MM.1S (cell line): Measurements from ENCODE around the gene SLC22A1.

Experiments used
- EZH2 ChIP-seq: fragments of 300-600 bp; sonication (generic); optimal IDR thresholded peaks from 2 replicates; pipeline ENCODE3; 2017; ENCODE audit warnings: low read depth, mild to moderate bottlenecking, antibody characterized with exemption, low read length, mixed read lengths
- EZH2phosphoT487 ChIP-seq: fragments of 300-600 bp; sonication (generic); IDR thresholded peaks from 2 replicates; pipeline ENCODE4 v1.6.1; 2018; ENCODE audit warnings: antibody characterized with exemption, low read length
- TF ChIP-seq, protein P1 (sequence below): fragments of 300-600 bp; sonication (generic); IDR thresholded peaks from 2 replicates; pipeline ENCODE4 v1.5.1; 2016; ENCODE audit warnings: antibody characterized with exemption, low read length, mixed read lengths

DNA sequence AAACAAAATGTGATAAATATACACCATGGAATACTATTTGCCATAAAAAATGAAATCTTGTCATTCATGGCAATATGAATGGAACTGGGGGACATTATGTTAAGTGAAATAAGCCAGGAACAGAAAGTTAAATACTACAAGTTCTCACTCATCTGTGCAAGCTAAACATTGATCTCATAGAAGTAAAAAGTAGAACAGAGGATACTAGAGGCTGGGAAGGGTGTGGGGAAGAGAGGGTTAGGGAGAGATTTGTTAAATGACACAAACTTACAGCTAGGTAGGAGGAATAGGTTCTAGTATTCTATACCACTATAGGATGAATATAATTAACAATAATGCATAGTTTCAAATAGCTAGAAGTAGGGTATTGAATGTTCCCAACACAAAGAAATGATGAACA lies 76.0 kb downstream of the SLC22A1 start:
- TF ChIP-seq EZH2phosphoT487 (no peak), EZH2 (no peak)
- TF ChIP-seq, protein P1, sequence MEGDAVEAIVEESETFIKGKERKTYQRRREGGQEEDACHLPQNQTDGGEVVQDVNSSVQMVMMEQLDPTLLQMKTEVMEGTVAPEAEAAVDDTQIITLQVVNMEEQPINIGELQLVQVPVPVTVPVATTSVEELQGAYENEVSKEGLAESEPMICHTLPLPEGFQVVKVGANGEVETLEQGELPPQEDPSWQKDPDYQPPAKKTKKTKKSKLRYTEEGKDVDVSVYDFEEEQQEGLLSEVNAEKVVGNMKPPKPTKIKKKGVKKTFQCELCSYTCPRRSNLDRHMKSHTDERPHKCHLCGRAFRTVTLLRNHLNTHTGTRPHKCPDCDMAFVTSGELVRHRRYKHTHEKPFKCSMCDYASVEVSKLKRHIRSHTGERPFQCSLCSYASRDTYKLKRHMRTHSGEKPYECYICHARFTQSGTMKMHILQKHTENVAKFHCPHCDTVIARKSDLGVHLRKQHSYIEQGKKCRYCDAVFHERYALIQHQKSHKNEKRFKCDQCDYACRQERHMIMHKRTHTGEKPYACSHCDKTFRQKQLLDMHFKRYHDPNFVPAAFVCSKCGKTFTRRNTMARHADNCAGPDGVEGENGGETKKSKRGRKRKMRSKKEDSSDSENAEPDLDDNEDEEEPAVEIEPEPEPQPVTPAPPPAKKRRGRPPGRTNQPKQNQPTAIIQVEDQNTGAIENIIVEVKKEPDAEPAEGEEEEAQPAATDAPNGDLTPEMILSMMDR: no peak
